ENCODE data around the gene TMEM143. TPM values are rescaled to one million over a fixed set of nuclear protein-coding genes. Genes with fewer than 3 reads are reported as not detected.
A peak's percentile ranks its signal among the peaks of the same experiment; 100 is the strongest.

Gene TMEM143
- total RNA-seq, 6 experiments from 2014 or later, result 5.9 to 9.7 (median 7.7) TPM

GRCh38 chr19:48351341-48351752 lies 12.4 kb downstream of the TMEM143 start:
- peaks cover 11% of the 10 kb centered on the region; the same call in 1 of the 2 replicates for H3K4me1 Mint-ChIP-seq (ENCODE audit: low read depth)
- H3K27ac Mint-ChIP-seq, result no peak overlapping the region
- peak; percentile 33 for DNase-seq
- H3K9me3 Mint-ChIP-seq, result no peaks in the 10 kb centered on the region
- no peaks in the 10 kb centered on the region for H3K36me3 Mint-ChIP-seq (ENCODE audit: low read depth)
- TF ChIP-seq, protein P1, sequence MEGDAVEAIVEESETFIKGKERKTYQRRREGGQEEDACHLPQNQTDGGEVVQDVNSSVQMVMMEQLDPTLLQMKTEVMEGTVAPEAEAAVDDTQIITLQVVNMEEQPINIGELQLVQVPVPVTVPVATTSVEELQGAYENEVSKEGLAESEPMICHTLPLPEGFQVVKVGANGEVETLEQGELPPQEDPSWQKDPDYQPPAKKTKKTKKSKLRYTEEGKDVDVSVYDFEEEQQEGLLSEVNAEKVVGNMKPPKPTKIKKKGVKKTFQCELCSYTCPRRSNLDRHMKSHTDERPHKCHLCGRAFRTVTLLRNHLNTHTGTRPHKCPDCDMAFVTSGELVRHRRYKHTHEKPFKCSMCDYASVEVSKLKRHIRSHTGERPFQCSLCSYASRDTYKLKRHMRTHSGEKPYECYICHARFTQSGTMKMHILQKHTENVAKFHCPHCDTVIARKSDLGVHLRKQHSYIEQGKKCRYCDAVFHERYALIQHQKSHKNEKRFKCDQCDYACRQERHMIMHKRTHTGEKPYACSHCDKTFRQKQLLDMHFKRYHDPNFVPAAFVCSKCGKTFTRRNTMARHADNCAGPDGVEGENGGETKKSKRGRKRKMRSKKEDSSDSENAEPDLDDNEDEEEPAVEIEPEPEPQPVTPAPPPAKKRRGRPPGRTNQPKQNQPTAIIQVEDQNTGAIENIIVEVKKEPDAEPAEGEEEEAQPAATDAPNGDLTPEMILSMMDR (IDR thresholded peaks at IDR 0.05), result peak; percentile 93
- no peaks in the 10 kb centered on the region for H3K27me3 Mint-ChIP-seq (ENCODE audit: insufficient read depth)
- H3K4me3 Mint-ChIP-seq, result no peak overlapping the region

- no peak for DNase-seq
- H3K4me3 Mint-ChIP-seq, result no peak overlapping the region
- no peak overlapping the region for H3K27ac Mint-ChIP-seq
- peaks cover 11% of the 10 kb centered on the region; the same call in 1 of the 2 replicates for H3K4me1 Mint-ChIP-seq (ENCODE audit: low read depth)
- H3K27me3 Mint-ChIP-seq (ENCODE audit: insufficient read depth), result no peaks in the 10 kb centered on the region
- no peaks in the 10 kb centered on the region for H3K9me3 Mint-ChIP-seq
- no peaks in the 10 kb centered on the region for H3K36me3 Mint-ChIP-seq (ENCODE audit: low read depth)
- TF ChIP-seq, protein P1 (IDR thresholded peaks at IDR 0.05), result no peak
These were observed 12.9 kb downstream of the TMEM143 start for GRCh38 chr19:48350856-48351255.

DNA sequence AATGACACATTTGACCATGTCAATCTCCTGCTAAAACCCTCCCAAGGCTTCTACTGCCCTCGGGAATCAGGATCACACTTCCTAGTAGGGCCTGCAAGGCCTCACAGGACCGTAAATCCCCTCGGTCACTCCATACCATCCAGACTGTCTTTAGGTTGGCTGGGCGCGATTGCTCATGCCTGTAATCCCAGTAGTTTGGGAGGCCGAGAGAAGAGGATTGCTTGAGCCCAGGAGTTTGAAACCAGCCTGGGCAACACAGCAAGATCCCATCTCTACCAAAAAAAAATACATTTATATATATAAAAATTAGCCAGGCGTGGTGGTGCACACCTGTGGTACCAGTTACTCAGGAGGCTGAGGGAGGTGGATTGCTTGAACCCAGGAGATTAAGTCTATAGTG lies 15.0 kb downstream of the TMEM143 start:
- DNase-seq, result no peak
- Mint-ChIP-seq H3K4me3 (no peak overlapping the region), H3K36me3 (ENCODE audit: low read depth) (no peaks in the 10 kb centered on the region), H3K27ac (no peak overlapping the region), H3K27me3 (ENCODE audit: insufficient read depth) (peaks cover 2% of the 10 kb centered on the region; the same call in 1 of the 2 replicates), H3K9me3 (no peaks in the 10 kb centered on the region), H3K4me1 (ENCODE audit: low read depth) (peaks cover 10% of the 10 kb centered on the region; the same call in 1 of the 2 replicates)
- TF ChIP-seq, protein P1 (IDR thresholded peaks at IDR 0.05), result no peak

DNA sequence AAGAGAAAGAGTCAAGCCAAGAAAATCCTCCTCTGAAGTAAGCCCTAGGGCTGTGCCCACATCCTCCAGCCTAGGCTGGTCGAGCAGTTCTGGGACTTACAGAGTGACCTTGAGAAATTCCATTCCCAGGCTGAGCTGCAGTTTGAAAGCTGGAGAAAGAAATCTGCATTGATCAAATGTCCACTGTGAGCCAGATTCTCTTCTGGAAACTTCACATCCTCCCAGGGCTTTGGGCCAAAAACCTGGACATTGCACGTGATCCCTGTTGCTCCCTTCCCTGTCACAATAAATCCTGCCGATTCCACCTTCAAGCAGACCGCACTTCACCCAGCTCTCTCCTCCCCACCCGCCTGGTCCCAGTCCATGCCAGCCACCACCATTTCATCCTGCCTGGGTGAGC lies 15.7 kb downstream of the TMEM143 start:
- peaks cover 2% of the 10 kb centered on the region; the same call in 1 of the 2 replicates for H3K27me3 Mint-ChIP-seq (ENCODE audit: insufficient read depth)
- TF ChIP-seq, protein P1 (IDR thresholded peaks at IDR 0.05), result no peak
- H3K4me1 Mint-ChIP-seq (ENCODE audit: low read depth), result peaks cover 9% of the 10 kb centered on the region
- H3K36me3 Mint-ChIP-seq (ENCODE audit: low read depth), result no peaks in the 10 kb centered on the region
- no peaks in the 10 kb centered on the region for H3K9me3 Mint-ChIP-seq
- no peak overlapping the region for H3K27ac Mint-ChIP-seq
- no peak for DNase-seq
- H3K4me3 Mint-ChIP-seq, result no peak overlapping the region

GRCh38 chr19:48346191-48346590 lies 17.5 kb downstream of the TMEM143 start:
- TF ChIP-seq, protein P1 (IDR thresholded peaks at IDR 0.05), result no peak
- DNase-seq, result no peak
- Mint-ChIP-seq H3K36me3 (ENCODE audit: low read depth) (no peaks in the 10 kb centered on the region), H3K27ac (no peak overlapping the region; the same call in 1 of the 2 replicates), H3K27me3 (ENCODE audit: insufficient read depth) (peaks cover 2% of the 10 kb centered on the region; the same call in 1 of the 2 replicates), H3K4me3 (no peak overlapping the region), H3K9me3 (no peaks in the 10 kb centered on the region), H3K4me1 (ENCODE audit: low read depth) (peaks cover 13% of the 10 kb centered on the region)
